ENCODE data around the gene SMARCB1. TPM values are rescaled to one million over a fixed set of nuclear protein-coding genes. Genes with fewer than 3 reads are reported as not detected.
A peak's percentile ranks its signal among the peaks of the same experiment; 100 is the strongest.

SMARCB1 gene
- total RNA-seq, 2 donors from 2014 or later: 136 to 148 TPM

DNA sequence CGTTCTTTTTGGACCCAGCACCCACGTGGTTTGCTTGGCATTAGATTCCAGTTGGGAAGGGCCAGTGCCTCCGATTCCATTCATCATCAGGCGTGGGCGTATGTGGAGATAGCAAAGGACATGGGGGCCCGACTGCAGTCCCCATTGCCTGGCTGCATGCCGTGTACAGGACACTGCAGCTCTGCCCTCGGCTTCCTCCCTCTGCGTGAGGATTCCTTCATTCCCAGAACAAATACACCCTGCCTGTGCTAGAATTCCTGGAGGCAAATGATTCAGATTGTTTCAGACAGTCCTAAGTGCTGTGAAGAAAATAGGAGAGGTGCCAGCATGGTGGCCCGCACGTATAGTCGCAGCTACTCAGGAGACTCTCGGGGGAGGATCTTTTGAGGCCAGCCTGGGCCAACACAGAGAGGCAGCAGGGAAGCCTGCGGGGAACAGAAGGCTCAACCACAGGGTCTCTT, 36.6 kb downstream of the SMARCB1 start:
- Mint-ChIP-seq H3K4me3 (no peak overlapping the region), H3K27ac (no peak overlapping the region), H3K36me3 (ENCODE audit: low read depth) (peaks cover 82% of the 10 kb centered on the region), H3K4me1 (no peaks in the 10 kb centered on the region), H3K27me3 (ENCODE audit: insufficient read depth) (no peaks in the 10 kb centered on the region), H3K9me3 (no peaks in the 10 kb centered on the region)
- WGBS, 2 experiments (ENCODE audit: insufficient coverage in 1 of 2, insufficient read length in 1 of 2): 90 to 96% methylated on average over 12 to 14 of the region's 14 CpGs
- no peaks in the 10 kb centered on the region for H3K27me3 ChIP-seq (ENCODE audit: control insufficient read depth, insufficient read depth, low read length, poor library complexity, severe bottlenecking)
- DNase-seq: no peak
- no peaks in the 10 kb centered on the region for H3K9me3 ChIP-seq (ENCODE audit: control insufficient read depth, low read length)
- no peaks in the 10 kb centered on the region for H3K4me1 ChIP-seq (ENCODE audit: control insufficient read depth, insufficient read depth, low read length)
- H3K4me3 ChIP-seq (ENCODE audit: low read length): no peak overlapping the region
- no peak overlapping the region for H3K9ac ChIP-seq (ENCODE audit: extremely low read depth, low read length, poor library complexity, severe bottlenecking)
- H3K27ac ChIP-seq (ENCODE audit: low read depth, low read length): no peak overlapping the region
- TF ChIP-seq, protein P1, sequence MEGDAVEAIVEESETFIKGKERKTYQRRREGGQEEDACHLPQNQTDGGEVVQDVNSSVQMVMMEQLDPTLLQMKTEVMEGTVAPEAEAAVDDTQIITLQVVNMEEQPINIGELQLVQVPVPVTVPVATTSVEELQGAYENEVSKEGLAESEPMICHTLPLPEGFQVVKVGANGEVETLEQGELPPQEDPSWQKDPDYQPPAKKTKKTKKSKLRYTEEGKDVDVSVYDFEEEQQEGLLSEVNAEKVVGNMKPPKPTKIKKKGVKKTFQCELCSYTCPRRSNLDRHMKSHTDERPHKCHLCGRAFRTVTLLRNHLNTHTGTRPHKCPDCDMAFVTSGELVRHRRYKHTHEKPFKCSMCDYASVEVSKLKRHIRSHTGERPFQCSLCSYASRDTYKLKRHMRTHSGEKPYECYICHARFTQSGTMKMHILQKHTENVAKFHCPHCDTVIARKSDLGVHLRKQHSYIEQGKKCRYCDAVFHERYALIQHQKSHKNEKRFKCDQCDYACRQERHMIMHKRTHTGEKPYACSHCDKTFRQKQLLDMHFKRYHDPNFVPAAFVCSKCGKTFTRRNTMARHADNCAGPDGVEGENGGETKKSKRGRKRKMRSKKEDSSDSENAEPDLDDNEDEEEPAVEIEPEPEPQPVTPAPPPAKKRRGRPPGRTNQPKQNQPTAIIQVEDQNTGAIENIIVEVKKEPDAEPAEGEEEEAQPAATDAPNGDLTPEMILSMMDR (conservative IDR thresholded peaks at IDR 0.05): no peak
- peaks cover 78% of the 10 kb centered on the region for H3K36me3 ChIP-seq (ENCODE audit: control insufficient read depth, insufficient read depth, low read length)

DNA sequence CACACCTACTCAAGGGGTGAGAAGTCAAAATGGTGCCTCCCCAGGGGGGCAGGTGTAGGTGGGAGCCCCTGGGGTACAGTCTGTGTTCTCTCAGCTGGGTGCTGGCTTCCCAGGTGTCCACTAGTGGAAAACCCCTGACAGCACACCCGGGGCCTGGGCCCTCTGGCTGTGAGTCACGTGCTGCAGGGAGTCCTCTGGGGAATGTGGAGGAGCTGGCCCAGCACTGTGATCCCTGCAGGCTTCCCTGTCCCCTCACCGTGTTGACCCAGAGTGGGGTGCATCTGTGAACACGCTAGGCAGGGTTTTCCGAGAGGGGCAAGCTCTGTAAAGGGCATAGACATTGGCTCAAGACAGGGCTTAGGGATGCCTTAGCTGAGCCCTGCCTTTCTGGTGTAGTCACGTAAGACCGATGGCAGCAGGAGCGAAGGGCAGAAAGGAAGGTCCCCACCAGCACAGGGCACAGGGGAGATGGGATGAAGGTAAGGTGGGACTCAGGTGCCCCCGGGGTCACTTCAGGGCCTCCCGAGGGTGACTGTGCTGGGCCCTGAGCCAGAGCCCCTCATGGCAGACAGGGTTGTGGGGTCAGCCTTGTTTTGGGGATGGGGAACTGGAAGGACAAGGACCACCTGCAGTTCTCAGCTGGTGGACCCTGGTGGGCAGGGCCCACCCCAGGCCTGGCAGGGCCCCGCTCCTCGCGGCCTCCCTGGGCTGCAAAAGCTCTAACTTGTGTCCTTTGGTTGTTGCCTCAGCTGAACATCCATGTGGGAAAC, 37.9 kb downstream of the SMARCB1 start:
- Histone ChIP-seq H3K4me1 (ENCODE audit: control insufficient read depth, insufficient read depth, low read length) (no peaks in the 10 kb centered on the region), H3K36me3 (ENCODE audit: control insufficient read depth, insufficient read depth, low read length) (peaks cover 78% of the 10 kb centered on the region), H3K27me3 (ENCODE audit: control insufficient read depth, insufficient read depth, low read length, poor library complexity, severe bottlenecking) (no peaks in the 10 kb centered on the region), H3K27ac (ENCODE audit: low read depth, low read length) (no peak overlapping the region), H3K4me3 (ENCODE audit: low read length) (no peak overlapping the region), H3K9ac (ENCODE audit: extremely low read depth, low read length, poor library complexity, severe bottlenecking) (no peak overlapping the region), H3K9me3 (ENCODE audit: control insufficient read depth, low read length) (no peaks in the 10 kb centered on the region)
- Mint-ChIP-seq H3K27ac (peak overlapping the region; percentile 55), H3K4me3 (no peak overlapping the region), H3K27me3 (ENCODE audit: insufficient read depth) (no peaks in the 10 kb centered on the region), H3K9me3 (no peaks in the 10 kb centered on the region), H3K4me1 (no peaks in the 10 kb centered on the region), H3K36me3 (ENCODE audit: low read depth) (peaks cover 82% of the 10 kb centered on the region)
- WGBS, 2 experiments (ENCODE audit: insufficient coverage in 1 of 2, insufficient read length in 1 of 2): 95 to 97% methylated on average over 6 to 13 of the region's 13 CpGs
- DNase-seq: no peak
- TF ChIP-seq, protein P1 (conservative IDR thresholded peaks at IDR 0.05): no peak

DNA sequence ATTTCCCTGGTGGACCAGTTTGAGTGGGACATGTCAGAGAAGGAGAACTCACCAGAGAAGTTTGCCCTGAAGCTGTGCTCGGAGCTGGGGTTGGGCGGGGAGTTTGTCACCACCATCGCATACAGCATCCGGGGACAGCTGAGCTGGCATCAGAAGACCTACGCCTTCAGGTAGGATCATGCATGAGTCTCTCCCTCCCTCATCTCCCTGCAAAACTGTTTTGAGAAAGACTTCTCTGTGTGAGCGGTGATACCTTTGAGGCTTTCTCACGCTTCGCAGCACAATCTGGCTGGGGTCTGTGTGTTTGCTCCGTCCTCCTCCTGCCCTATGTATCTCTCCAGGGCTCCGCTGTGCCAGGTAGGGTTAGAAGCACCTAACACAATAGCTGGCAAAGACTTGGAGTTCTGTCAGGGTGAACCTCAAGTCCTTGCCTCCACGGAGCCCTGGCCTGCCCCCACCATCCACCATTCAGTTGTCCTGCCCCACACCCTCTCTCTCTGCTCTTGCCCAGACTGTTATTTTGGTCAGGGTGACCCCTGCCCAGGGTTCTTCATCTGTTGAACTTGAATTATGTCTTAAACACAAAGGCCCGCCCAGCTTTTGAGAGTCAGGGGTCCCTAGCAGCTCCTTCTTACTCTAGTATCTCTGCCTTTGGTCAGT, 38.6 kb downstream of the SMARCB1 start:
- Histone ChIP-seq H3K9me3 (ENCODE audit: control insufficient read depth, low read length) (no peaks in the 10 kb centered on the region), H3K4me3 (ENCODE audit: low read length) (no peak overlapping the region), H3K36me3 (ENCODE audit: control insufficient read depth, insufficient read depth, low read length) (peaks cover 78% of the 10 kb centered on the region), H3K4me1 (ENCODE audit: control insufficient read depth, insufficient read depth, low read length) (no peaks in the 10 kb centered on the region), H3K27ac (ENCODE audit: low read depth, low read length) (peak overlapping the region; percentile 49), H3K9ac (ENCODE audit: extremely low read depth, low read length, poor library complexity, severe bottlenecking) (no peak overlapping the region), H3K27me3 (ENCODE audit: control insufficient read depth, insufficient read depth, low read length, poor library complexity, severe bottlenecking) (no peaks in the 10 kb centered on the region)
- WGBS, 2 experiments (ENCODE audit: insufficient coverage in 1 of 2, insufficient read length in 1 of 2): 94 to 99% methylated on average over 10 to 12 of the region's 12 CpGs
- Mint-ChIP-seq H3K27me3 (ENCODE audit: insufficient read depth) (no peaks in the 10 kb centered on the region), H3K27ac (no peak overlapping the region), H3K4me1 (no peaks in the 10 kb centered on the region), H3K9me3 (no peaks in the 10 kb centered on the region), H3K4me3 (no peak overlapping the region), H3K36me3 (ENCODE audit: low read depth) (peaks cover 82% of the 10 kb centered on the region)
- TF ChIP-seq, protein P1 (conservative IDR thresholded peaks at IDR 0.05): no peak
- no peak for DNase-seq

All from endodermal cell (in vitro differentiated cells).